GM19025 (cell line): ENCODE results near the gene CDCP1.

Experiments
- ATAC-seq: cut with Tn5 transposase; IDR thresholded peaks from one replicate; pipeline ENCODE4 v1.9.1; 2021; ENCODE audit warnings: mild to moderate bottlenecking, low read depth, moderate library complexity; ENCODE audit not compliant: unreplicated experiment

The CDCP1 gene

DNA sequence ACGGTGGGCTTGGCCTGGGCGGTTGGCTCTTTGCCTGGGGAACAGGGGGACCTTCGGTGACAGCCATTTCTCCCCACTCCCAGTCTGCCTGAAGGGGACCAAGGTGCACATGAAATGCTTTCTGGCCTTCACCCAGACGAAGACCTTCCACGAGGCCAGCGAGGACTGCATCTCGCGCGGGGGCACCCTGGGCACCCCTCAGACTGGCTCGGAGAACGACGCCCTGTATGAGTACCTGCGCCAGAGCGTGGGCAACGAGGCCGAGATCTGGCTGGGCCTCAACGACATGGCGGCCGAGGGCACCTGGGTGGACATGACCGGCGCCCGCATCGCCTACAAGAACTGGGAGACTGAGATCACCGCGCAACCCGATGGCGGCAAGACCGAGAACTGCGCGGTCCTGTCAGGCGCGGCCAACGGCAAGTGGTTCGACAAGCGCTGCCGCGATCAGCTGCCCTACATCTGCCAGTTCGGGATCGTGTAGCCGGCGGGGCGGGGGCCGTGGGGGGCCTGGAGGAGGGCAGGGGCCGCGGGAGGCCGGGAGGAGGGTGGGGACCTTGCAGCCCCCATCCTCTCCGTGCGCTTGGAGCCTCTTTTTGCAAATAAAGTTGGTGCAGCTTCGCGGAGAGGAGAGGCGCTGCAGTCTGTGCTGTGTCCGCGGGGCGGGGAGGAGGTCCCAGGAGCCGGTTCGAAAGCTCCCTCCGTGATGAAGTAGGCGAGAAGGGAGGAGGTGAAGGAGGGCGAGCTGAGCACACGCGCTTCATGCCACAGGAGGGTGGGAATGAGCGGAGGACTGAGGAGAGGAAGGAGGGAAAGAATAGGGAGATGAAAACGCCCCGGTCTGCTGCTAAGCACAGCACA is 110.5 kb downstream of the CDCP1 start:
- no peak for ATAC-seq

DNA sequence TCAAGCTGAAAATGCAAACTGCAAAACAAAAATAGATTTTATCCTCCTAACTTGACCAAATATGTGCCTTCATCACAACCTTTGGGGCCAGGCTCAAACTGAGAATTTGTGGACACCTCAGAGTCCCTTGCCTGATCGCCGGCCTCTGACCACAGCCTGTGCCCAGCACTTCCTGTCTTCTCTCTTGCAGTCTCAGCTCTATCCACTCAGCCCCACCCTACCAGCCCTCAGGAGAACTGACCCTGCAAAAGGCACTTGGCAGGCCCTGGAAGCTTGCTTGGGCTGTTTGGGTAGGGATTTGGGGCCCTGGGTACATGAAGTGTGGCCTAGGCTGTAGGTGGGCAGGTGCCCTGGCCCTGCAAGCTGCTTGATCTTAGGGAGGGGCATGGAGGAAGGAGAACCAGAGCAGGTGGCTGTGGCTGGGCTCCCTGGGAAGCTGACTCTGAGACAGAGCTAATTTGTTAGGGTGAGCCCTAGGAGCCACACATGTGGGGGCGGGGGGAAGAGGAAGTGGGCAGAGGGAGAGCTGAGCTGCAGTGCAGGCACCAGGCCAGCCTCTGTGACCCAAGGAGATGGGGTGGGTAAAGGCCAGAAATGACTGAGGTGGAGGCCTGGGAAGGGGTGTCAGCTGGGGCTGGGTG is 111.4 kb downstream of the CDCP1 start:
- ATAC-seq, result no peak

- no peak for ATAC-seq
Measured at GRCh38 chr3:45033791-45034190, 112.4 kb downstream of the CDCP1 start.
